Heart right ventricle (tissue), 16 donors: ENCODE results near the gene ZFYVE28. TPM values are rescaled to one million over a fixed set of nuclear protein-coding genes. Genes with fewer than 3 reads are reported as not detected.
"Not testable (repeated sequence)": the region's sequence is repeated elsewhere in the genome, so short reads cannot be mapped to it uniquely, and the experiment has no call there.

Experiments
- ATAC-seq, 8 donors: fragments of 200-7000 bp; cut with Tn5 transposase; one replicate each; pipeline ENCODE4 v1.9.1; 2020; ENCODE audit warnings: mild to moderate bottlenecking in 8 of 8, moderate library complexity in 8 of 8, moderate number of reproducible peaks in 1 of 8
- DNase-seq, 2 donors: peaks; one replicate each; pipeline ENCODE4 v3.0.0-alpha.2; 2020
- H3K27ac ChIP-seq, 10 donors: fragments of 200-600 bp; sonication (generic) in 2 of 10; one replicate each; pipeline versions ENCODE4 v1.5.0 to v1.8.0; 2020 to 2022; ENCODE audit warnings: mild to moderate bottlenecking in 3 of 10
- H3K27me3 ChIP-seq, 7 donors: fragments of 200-600 bp; one replicate each; pipeline ENCODE4 v1.8.0; 2021 to 2022; ENCODE audit warnings: mild to moderate bottlenecking in 2 of 7
- H3K36me3 ChIP-seq, 9 donors: fragments of 200-600 bp; sonication (generic) in 1 of 9; one replicate each; pipeline versions ENCODE4 v1.5.0 to v1.8.0; 2020 to 2022; ENCODE audit warnings: mild to moderate bottlenecking in 2 of 9
- H3K4me1 ChIP-seq, 9 donors: fragments of 200-600 bp; sonication (generic) in 1 of 9; one replicate each; pipeline versions ENCODE4 v1.5.0 to v1.8.0; 2020 to 2022; ENCODE audit warnings: mild to moderate bottlenecking in 4 of 9
- H3K4me3 ChIP-seq, 10 donors: fragments of 200-600 bp; sonication (generic) in 2 of 10; one replicate each; pipeline versions ENCODE4 v1.5.0 to v1.8.0; 2020 to 2022; ENCODE audit warnings: mild to moderate bottlenecking in 7 of 10, moderate library complexity in 2 of 10
- H3K9me3 ChIP-seq, 11 donors: fragments of 200-600 bp in 10 of 11; sonication (generic) in 2 of 11; one replicate each; pipeline versions ENCODE4 v1.5.0 to v1.8.0; 2013 to 2022; ENCODE audit warnings: mild to moderate bottlenecking in 2 of 11, control low read depth in 1 of 11, moderate library complexity in 1 of 11
- CTCF ChIP-seq, 9 donors: fragments of 200-600 bp; sonication (generic) in 2 of 9; IDR thresholded peaks; one replicate each; pipeline versions ENCODE4 v1.5.0 to v1.8.0; 2021 to 2022; ENCODE audit warnings: antibody characterized with exemption in 9 of 9, mild to moderate bottlenecking in 5 of 9, moderate library complexity in 1 of 9
- WGBS, 2 donors: extraction: QIAGEN DNeasy Blood & Tissue Kit; methylation state at CpG; one replicate each; pipeline ENCODE4 v1.1.7; 2013; ENCODE audit warnings: inconsistent platforms in 1 of 2; 5-methylcytosine and 5-hydroxymethylcytosine counted together
- intact Hi-C, 10 donors: fragments of 100-400 bp; cut with DNase I; formaldehyde crosslinking; loops; one replicate each; pipeline versions ENCODE4 v1.11.1 to v1.14.2; 2022
- polyA plus RNA-seq, 2 donors: library from polyadenylated mRNA; stranded (reverse); fragments of 200-250 nt; gene quantifications; one replicate each; pipeline ENCODE4 v1.2.3, GENCODE V29; 2013
- total RNA-seq, 10 donors: library from RNA; stranded (reverse); fragmentation: NEBNext Ultra II Directional in 3 of 10; extraction: Animal tissue kit (Norgen Biotek cat#: 25700) in 3 of 10; gene quantifications; one replicate each; pipeline versions ENCODE4 v1.2.1 to v1.2.4, GENCODE V29; 2021 to 2023
- donor health status: Arrhythmogenic right ventricular cardiomyopathy.
- donor health status: ischemic (EF 13 %, LVEDD 7.1; RV severe dilation, severe dysfunction).
- donor health status: healthy with polysubstance abuse.
- donor health status: DM: no; HTN: yes; CAD: no.
- donor health status: DM: no; HTN: no; CAD: no.
- donor health status: ischemic (EF 25% LVEDD 6.9; RV normal size, moderate dysfunction).
- donor health status: ischemic (EF 25% LVEDD 5.7; RV mildly dilated, moderate dysfunction).
- donor health status: healthy.
- donor health status: DM: yes; HTN: yes; CAD: no.
- donor health status: Ischemic cardiomyopathy.
- donor health status: ischemic (EF 35%, LVEDD 5.7; RV mildly dilated, moderate dysfunction).
- donor health status: nonischemic (EF 11% LVEDD 7.7; RV severe dilation, severe dysfunction).
- donor health status: DM: yes; HTN: yes; CAD: no.
- donor health status: PGD.
- donor health status: ischemic (EF 29% LVEDD 5.4; RV normal size, mild dysfunction).
- donor health status: nonischemic (EF 23%, LVEDD 6.1; RV moderate dilation, normal function).

The ZFYVE28 gene
- total and polyA plus RNA-seq, 12 donors: 2.3 to 9.9 (median 3.5) TPM

GRCh38 chr4:2276581-2277325, 141.7 kb downstream of the ZFYVE28 start:
- DNase-seq (no peak), ATAC-seq (no peak)
- Histone ChIP-seq H3K9me3 (no peaks in the 10 kb centered on the region), H3K4me3 (no peak overlapping the region), H3K27me3 (no peaks in the 10 kb centered on the region), H3K27ac (no peak overlapping the region), H3K4me1 (no peaks in the 10 kb centered on the region), H3K36me3 (no peaks in the 10 kb centered on the region)
- intact Hi-C loops: loop anchor here in 1 of 10 donors (10.0 kb wide), 1 partner anchor 128 kb away; no protein-coding TSS in a partner anchor
- no peak for TF ChIP-seq CTCF (IDR thresholded peaks at IDR 0.05)
- 95% methylated on average over 30 of the region's 30 CpGs for WGBS, 2 donors

GRCh38 chr4:2275546-2276251, 142.7 kb downstream of the ZFYVE28 start:
- 94% methylated on average over 44 of the region's 44 CpGs for WGBS, 2 donors
- H3K27ac ChIP-seq: no peak overlapping the region
- no peaks in the 10 kb centered on the region for H3K4me1 ChIP-seq
- DNase-seq (no peak), ATAC-seq (no peak)
- intact Hi-C loops: loop anchor here in 1 of 10 donors (10.0 kb wide), 1 partner anchor 129 kb away; no protein-coding TSS in a partner anchor
- H3K9me3 ChIP-seq: no peaks in the 10 kb centered on the region
- H3K36me3 ChIP-seq: no peaks in the 10 kb centered on the region
- no peaks in the 10 kb centered on the region for H3K27me3 ChIP-seq
- no peak overlapping the region for H3K4me3 ChIP-seq
- TF ChIP-seq CTCF (IDR thresholded peaks at IDR 0.05): no peak

- DNase-seq, H3K27ac ChIP-seq, H3K27me3 ChIP-seq, ATAC-seq, H3K36me3 ChIP-seq, H3K4me1 ChIP-seq, H3K9me3 ChIP-seq, H3K4me3 ChIP-seq: not testable (repeated sequence)
- intact Hi-C loops: loop anchor here in 1 of 10 donors (10.0 kb wide), 1 partner anchor 130 kb away; no protein-coding TSS in a partner anchor
- 93% methylated on average over 10 of the region's 10 CpGs for WGBS, 2 donors
These were observed 143.4 kb downstream of the ZFYVE28 start for GRCh38 chr4:2275044-2275397.

- H3K36me3 ChIP-seq: no peaks in the 10 kb centered on the region
- ATAC-seq: no peak
- H3K4me1 ChIP-seq: peaks cover 0 to 6% (median 0%) of the 10 kb centered on the region in 9 donors
- H3K4me3 ChIP-seq: no peak overlapping the region
- no peak for TF ChIP-seq CTCF (IDR thresholded peaks at IDR 0.05)
- intact Hi-C loops: loop anchor here in 1 of 10 donors (10.0 kb wide), 1 partner anchor 130 kb away; no protein-coding TSS in a partner anchor
- peak in 1 of 2 donors; percentile 1 for DNase-seq
- no peaks in the 10 kb centered on the region for H3K9me3 ChIP-seq
- 89 to 91% methylated on average over 21 of the region's 21 CpGs for WGBS, 2 donors
- H3K27me3 ChIP-seq: no peaks in the 10 kb centered on the region
- H3K27ac ChIP-seq: no peak overlapping the region
These were observed 144.0 kb downstream of the ZFYVE28 start for GRCh38 chr4:2274320-2275043.
